HG03045 (cell line): Measurements from ENCODE around the gene ASIP.
"Not testable (repeated sequence)": the region's sequence is repeated elsewhere in the genome, so short reads cannot be mapped to it uniquely, and the experiment has no call there.

Source experiments
- ATAC-seq: cut with Tn5 transposase; IDR thresholded peaks from one replicate; pipeline ENCODE4 v1.9.1; 2021; ENCODE audit warnings: mild to moderate bottlenecking, moderate library complexity; ENCODE audit not compliant: unreplicated experiment

The ASIP gene, protein sequence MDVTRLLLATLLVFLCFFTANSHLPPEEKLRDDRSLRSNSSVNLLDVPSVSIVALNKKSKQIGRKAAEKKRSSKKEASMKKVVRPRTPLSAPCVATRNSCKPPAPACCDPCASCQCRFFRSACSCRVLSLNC

DNA sequence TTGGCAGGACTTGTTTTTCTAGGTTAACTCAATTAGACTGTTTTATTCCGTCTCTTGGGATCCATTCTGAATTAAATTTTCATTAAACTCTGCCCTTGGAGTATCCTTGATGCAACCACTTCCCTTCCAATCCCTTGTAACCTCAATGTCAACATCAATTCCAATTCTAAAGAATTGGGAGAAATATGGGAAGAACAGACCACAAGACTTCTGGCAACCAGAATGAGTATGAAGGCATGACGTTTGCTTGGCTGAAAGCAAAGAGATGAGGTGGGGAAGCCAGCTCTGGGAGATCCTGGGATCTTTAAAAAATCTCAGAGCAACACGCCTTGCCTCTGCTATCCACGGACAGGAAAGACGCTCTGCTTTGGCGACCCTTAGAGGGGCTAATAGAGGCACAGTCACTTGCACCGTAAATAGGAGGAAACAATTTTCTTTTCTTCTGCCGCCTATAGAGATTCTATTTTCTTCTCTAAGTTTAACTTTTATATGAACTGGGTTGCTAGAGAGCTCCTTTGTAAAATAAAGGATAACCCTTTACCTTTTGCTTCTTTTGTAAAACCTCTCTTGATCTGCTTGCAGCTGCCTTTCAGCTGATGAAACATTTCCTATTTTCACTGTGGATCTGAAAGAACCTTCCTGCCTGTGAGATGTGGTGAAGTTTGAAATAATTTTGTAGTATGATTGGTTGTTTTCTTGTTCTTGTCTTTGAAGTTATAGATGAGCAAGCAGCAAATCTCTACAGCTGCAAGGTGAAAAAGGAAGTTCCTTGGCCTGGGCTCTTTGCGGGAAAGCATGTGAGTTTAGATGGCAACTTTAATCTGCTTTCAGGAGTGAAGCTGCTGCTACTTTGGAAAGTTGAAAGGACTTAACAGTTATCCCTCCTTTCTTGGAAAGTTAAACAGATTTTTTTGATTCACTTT is at the start of gene ASIP:
TSS of gene ASIP (plus strand) at position 731 of the 923 bp plus-strand sequence. CDS start 18,952 bp downstream, outside the sequence.
- ATAC-seq = no peak

DNA sequence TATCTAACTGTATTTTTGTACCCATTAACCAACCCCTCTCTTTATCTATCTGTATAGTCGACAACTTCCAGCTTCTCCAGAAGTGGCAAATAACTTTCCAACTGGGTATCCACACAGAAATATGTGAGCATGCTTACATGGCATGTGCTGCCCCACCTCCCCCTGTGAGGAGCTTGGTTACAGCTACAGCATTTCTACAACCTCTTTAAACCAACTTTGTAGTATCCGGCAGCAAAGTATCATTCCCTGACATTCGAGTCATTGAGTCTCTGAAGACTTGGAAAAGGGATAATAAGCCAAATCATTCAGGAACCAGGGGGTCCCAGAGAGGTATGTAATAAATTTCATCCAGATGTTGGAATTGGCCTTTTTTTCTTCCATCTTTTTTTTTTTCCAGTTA is 48.2 kb upstream of the ASIP start:
- ATAC-seq = no peak

DNA sequence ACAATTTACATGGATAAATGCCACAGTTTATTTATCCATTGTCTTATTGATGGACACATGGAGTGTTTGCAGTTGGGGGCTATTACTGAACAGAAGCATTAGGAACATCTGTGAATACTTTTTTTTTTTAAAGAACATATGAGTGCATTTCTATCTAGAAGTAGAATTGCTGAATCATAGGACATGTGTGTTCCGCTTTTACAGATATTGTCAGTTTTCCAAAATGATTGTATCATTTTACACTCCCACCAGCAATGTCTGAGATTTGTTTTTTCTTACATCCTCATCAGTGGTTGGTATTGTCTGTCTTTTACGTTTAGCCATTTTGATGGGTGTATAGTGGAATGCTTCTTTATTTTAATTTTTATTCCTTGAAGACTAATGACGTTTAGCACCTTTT is 42.0 kb upstream of the ASIP start:
- no peak for ATAC-seq

DNA sequence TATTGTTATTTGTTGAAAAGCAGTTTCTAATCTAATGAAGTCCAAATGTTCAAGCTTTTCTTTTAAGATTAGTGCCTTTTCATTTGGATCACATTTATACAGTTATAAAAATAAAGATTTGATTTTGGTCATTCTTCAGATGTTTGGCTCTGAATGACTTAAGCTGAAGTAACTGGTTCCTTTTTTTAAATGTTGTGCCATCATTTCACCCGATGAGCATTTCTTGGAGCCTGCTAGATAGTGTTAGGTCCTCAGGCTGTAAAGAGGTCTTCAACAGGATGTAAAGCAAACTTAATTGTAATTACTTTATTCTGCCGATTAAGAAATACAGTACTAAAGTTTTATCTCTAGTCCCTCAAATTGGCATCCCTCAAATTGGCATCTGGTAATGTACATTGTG is 41.2 kb upstream of the ASIP start:
- no peak for ATAC-seq

DNA sequence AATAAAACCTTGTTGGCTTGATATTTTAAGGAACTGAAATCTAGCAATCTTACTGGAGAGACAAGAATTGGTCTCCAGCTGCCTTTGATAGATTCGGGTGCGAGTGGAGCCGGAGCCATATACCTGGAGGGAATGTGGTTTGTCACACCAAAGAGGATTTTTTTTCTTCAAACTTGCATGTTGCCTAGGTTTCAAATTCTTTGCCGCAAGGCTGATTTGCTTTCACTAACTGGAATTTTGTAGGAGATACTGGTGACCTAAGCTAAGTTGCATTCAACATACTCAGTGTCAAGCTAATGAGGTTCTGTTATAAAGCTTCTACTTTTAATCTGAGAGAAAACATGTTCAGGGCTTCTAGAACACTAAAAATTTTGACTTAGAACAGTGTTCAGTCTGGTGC is 39.7 kb upstream of the ASIP start:
- no peak for ATAC-seq

DNA sequence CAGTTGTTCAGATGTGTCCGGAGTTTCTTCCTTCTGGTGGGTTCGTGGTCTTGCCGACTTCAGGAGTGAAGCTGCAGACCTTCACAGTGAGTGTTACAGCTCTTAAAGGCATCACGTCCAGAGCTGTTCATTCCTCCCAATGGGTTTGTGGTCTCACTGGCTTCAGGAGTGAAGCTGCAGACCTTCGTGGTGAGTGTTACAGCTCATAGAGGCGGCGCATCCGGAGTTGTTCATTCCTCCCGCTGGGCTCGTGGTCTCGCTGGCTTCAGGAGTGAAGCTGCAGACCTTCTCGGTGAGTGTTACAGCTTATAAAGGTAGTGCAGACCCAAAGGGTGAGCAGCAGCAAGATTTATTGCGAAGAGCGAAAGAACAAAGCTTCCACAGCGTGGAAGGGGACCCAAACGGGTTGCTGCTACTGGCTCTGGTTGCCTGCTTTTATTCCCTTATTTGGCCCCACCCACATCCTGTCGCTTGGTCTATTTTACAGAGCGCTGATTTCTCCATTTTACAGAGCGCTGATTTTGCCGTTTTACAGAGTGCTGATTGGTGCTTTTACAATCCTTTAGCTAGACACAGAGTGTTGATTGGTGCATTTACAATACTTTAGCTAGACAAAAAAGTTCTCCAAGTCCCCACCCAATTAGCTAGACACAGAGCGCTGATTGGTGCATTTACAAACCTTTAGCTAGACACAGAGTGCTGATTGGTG is 35.9 kb upstream of the ASIP start:
- ATAC-seq = not testable (repeated sequence)

DNA sequence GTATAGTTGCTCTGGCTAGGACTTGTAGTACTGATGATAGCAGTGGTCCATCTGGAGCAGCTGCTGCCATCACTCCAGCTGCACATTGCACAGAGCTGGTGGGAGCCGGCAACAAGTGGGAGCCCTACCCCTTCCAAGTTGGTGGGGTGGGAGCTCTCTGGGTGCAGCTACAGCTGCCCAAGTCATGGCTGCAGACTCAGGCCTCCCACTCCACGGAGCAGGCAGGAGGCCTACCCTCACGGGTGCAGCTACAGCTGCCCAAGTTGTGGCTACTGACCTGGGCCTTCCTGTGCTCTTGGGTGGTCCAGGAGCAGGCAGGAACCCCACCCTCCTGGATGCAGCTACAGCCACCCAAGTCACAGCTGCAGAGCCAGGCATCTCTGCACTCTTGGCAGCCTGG is 32.1 kb upstream of the ASIP start:
- no peak for ATAC-seq

DNA sequence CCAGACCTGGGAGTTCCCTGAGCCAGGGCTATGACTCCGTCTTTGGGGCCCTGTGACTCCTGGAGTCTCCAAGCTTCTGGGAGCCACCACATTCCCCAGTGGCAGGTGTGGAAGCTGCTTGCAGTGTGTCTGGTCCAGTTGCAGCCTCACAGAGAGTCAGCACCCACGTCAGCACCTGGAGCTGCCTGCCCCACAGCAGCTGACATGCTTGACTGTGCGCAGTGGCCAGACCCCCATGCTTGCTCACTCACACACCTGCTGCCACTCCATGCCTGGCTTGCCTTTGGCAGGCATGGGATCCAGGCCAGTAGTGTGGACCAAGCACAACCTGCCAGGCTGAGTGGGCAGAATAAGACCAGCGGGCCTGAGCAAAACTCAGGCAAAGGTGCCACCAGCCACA is 31.0 kb upstream of the ASIP start:
- no peak for ATAC-seq

DNA sequence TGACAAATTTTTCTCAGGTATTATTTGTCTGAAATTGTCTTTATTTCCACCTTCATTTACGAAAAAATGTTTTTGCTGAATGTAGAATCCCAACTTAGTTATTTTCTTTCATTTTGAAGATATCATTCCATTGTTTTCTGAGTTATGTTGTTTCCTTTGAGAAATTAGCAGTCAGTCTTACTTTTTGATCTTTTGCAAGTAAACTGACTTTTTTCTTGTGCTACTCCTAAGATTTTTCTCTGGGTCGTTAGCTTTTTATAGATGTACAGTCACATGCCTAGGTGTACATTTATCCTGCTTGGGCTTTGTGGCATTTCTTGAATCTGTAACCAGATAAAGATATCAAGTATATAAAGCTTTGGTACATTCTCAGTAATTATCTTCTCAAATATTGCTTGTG is 29.6 kb upstream of the ASIP start:
- no peak for ATAC-seq

DNA sequence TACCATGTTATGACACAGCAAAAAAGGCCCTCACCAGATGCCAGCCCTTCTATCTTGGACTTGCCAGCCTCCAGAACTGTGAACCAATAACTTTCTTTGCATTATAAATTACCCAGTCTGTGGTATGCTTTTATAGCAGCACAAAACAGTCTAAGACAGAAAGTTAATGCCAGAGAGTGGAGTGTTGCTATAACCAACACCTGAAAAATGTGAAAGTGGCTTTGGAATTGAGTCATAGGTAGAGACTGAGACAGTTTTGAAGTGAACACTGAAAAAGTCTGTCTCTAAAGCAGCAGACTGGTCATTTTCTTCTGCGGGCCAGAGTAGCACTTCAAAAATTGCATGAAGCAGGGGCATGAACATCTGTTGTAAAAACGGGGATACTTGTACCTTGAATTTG is 28.0 kb upstream of the ASIP start:
- ATAC-seq = no peak

DNA sequence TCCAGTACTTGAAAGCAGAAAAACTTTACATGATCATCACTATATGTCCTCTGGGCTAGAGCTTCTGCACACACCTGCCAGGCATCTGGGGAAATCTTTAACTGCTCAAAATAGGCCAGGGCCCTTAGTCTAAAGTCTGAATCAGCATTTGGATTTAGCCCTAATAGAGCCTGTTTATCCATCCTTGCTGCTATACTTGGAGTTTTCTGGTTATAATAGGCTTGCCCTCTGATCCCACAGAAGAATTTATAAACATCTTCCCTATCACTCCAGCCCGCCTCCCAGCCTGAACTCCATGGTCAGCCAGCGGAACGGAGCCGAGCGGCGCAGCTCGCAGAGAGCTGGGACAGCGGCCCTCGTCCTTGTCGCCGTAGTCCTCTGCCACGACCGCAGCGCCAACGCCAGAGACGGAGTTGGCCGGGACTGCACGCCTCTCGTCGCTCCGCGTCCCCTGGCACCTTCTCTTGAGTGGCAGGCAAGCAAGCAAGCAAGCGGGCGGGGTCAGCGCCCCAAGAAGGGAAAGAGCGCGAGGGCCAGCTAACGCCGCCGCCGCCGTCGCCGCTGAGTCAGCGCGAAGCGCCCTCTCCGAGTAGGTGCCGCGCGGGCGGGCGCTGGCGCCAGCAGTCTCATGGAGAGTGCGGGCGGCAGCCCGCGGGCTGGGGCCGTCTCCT is 25.4 kb upstream of the ASIP start:
- no peak for ATAC-seq

DNA sequence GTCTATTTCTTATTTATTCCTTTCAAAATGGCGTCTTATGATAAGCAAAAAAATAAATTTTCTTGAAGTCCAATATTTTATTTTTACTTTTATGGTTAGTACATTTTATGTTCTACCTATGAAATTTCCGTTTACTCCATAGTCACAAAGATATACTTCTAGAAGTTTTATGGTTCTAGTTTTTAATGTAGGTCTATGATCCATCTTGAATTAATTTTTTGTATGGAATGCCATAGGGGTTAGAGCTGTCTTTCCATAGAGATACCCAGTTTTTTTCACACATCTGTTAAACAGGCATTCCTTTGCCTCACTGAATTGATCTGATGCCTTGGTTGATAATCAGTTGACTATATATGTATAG is 24.9 kb upstream of the ASIP start:
- no peak for ATAC-seq

DNA sequence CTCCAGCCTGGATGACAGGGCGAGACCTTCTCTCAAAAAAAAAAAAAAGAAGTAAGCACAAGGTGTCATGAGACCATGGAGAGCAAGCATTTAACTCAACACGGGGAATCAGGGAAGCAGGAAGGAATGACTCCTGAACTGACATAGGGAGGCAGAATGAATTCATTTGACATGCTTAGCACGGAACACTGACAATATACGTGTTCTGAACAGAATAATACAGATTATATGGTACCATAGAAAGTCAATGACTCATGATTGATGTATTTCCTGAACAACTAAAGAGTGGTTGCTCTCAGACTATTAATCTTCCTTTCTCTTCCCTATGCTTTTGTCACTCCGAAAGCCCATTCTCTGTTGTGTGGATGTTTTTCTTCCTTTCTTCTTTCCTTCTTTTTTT is 20.7 kb upstream of the ASIP start:
- no peak for ATAC-seq

DNA sequence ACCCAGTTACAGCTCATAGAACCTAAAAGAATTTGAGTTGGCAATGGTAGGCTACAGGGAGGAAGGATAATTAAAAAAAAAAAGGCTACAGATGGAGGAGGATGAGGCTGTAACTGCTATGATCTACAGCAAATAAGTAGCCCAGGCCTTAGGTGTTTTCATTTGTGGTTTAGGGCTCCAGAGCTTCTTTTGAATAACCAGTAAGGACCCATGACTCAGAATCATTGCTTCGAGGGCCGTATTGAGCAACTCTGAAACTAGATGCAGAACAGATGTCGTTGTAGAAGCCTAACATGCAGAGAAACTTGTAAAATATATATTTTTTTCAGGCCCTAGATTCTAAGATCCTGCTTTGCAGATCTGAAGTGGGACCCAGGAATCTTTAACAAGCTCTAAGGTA is 19.0 kb upstream of the ASIP start:
- no peak for ATAC-seq

DNA sequence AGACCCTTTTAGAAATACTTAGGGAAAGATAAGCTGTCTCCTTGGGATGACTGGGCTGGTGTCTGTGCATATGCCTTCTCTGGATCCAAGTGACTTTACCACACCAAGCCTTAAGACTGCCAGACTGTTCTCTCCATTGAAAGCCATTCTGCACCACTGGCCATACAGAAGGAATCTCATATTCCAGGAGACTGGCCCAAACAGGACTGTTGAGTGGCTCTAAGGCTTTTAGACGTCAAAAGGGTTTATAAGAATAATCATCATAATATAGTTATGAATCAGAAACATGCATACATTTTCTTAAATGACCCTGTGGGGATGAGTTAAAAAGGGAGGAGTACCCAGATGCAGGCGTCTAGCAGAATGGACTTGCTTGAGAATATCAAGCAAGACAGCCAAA is 17.0 kb upstream of the ASIP start:
- ATAC-seq = not testable (repeated sequence)

DNA sequence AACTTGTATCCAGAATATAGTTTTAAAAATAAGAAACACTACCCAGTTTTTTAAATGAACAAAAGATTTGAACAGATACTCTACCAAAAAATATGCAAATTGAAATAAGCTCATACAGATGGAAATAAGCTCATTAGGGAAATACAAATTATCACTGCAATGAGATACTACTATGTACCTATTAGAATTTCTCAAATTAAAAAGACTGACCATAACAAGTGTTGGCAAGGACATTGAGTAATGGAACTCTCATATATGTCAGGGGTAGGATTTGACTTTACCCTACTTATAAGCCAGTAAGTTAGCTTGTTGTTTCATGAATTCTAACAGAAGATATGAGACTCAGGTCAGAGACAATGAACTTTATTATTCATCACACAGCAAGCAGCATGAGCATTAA is 9.6 kb upstream of the ASIP start:
- no peak for ATAC-seq

DNA sequence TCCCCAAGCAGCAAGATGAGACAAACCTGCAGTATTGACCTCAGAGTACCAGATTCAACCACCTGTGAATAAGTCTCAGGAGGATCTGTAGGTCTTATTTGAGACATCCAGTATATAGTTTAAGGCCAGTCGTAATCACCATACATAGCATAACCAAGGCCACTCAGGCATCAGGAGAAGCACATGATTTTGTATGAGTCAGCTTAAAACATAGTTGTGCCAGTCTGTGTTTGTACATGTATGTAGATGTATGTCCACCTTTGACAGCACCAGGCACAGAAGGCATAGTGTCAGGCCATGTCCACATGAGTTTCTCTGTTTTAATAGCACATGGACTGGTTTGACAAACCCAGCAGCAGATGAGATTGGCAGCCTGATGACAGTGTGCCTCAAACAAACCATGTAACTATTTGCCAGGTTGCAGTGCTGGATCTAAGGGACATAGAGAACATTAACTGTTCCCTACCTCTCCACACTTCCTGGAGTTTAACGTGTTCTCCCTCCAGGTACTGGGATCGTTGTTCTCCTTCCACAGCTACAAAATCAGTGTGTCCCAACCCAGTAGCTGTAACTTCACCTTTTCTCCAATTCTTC is 8.6 kb upstream of the ASIP start:
- no peak for ATAC-seq

DNA sequence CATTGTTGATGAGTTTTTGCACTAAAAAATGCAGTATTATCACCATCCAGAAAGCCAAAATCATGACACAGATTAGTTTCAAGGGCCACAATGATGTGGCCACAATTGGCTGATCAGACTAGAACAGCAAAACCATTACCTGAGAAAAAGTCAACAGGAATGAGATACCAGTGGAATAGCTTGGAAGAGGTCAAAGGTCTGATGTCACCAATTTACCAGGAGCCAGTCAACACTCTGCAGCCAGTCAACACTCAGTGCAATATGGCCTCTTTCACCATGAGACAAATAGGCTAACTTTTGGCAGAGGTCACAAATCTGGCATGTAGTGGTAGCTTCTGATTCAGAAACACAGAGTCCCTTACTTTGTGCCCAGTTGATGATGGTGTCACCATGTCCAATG is 7.5 kb upstream of the ASIP start:
- no peak for ATAC-seq

DNA sequence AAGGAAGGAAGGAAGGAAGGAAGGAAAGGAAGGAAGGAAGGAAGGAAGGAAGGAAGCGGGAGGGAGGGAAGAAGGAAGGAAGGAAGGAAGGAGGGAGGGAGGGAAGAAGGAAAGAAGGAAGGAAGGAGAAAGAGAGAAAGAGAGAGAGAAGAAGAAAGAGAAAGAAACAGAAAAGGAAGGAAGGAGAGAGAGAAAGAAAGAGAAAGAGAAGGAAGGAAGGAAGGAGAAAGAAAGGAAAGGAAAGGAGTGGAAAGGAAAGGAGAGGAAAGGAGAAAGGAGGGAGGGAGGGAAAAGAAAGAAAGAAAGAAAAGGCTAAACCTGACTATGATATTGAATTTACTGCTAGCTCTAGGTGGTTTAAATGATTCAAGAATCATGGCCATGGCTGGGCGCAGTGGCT is 5.3 kb upstream of the ASIP start:
- no peak for ATAC-seq

DNA sequence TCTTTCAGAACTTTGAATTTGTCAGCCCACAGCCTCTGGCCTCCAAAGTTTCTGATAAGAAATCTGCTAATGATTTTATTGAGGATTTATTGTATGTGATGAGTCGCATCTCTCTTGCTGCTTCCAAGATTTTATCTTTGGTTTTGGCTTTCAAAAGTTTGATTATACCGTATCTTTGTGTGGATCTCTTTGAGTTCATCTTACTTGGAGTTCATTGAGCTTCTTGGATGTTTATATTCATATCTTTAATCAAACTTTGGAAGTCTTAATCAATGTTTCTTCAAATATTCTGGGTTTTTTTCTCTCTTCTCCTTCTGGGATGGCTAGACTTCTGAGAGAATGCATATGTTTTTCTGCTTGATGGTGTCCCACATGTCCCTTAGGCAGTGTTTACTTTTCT is 3.3 kb upstream of the ASIP start:
- no peak for ATAC-seq

DNA sequence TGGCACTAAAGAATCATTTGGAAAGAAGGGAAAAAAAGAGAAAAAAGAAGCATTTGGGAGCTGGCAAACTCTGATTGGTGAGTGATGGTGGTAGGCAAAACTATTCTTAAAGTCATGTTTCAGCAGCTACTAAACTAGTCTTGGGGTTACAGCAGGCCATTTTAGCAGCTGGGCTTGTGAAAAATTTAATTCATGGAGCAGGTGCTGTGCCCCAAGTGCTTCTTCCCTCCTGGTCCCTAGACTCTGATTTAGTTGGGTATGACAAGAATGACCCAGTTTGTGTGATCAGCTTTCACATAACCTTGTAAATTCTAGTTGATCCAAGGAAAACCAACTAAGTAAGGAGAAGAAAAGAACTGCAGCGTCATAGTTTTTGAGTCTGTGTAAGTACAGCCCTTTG is 1.1 kb upstream of the ASIP start:
- no peak for ATAC-seq
